HG03571 (cell line): Measurements from ENCODE around the gene CCDC73.
"Not testable (repeated sequence)": the region's sequence is repeated elsewhere in the genome, so short reads cannot be mapped to it uniquely, and the experiment has no call there.

ENCODE experiments used
- ATAC-seq: cut with Tn5 transposase; IDR thresholded peaks from one replicate; pipeline ENCODE4 v1.9.1; 2021; ENCODE audit not compliant: unreplicated experiment

The CCDC73 gene

DNA sequence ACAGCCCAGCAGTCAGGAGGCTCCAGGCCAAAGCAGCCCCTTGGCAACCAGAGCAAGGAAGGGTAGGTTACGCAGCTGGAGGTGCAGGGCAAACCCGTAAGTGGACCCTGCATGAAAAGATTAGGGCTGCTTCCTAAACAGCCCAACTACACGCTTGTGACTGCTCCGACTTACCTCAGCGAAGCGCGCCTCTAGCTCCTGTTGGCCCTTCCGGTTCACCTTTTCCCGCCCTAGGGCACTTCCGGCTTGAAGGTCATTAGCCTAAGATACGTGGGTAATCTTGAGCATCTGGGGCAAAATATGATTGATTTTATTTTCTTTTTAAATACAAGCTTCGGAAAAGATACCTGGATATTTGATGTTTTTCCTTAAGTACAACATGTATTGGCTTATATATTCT is at the start of gene CCDC73:
Gene CCDC73 (minus strand): TSS at position 224 of the 400 bp plus-strand sequence. CDS start 34,419 bp downstream, outside the sequence.
- ATAC-seq: no peak

DNA sequence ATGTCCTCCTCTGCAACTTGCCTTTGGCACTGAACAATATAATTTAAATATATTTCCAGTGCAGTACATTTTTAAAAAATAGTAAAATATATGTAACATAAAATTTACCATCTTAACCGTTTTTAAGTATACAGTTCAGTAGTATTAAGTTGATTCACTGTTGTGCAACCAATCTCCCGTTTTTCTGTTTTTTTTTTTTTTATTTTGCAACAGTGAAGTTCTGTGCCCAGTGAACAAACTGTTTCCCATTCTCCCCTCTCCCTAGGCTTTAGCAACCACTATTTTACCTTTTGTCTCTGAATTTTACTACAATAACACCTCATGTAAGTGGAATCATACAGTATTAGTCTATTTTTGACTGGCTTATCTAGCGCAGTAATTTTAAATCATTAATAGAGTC is 49.1 kb upstream of the CCDC73 start:
- ATAC-seq: no peak

DNA sequence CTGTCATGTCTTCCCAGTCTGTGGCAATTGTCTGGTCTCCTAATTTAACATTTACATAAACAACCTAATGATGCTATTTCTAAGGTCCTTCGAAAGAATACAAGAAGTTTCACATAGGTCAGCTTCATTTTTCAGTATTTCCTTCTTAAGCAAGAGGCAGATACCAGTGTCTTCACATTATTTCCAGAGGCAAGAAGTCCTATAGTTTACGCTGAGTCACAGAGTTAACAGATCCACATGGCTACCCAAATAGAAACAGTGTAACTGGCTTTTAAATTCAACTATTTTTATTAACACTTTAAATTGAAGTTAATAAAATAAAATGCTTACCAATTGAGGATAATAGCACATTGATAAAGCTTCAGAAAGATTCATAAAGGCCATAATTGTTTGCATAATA is 46.1 kb upstream of the CCDC73 start:
- ATAC-seq: no peak

DNA sequence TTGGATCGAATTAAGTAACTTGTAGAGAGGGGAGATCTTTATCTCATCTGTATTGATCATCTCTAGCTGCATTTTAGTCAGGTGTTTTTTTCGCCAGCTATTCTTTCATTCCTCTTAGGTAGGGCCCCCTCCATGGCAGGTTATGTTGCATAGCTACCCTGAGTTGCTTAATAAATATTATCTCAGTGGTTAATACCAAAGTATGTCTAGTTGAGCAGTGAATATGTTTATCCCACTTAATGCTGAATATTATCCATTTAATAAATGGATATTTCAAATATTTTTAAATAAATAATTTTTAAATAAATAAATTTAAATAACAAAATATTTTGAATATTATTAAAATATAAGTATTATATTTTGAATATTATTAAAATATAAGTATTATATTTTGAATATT is 44.8 kb upstream of the CCDC73 start:
- ATAC-seq: no peak

DNA sequence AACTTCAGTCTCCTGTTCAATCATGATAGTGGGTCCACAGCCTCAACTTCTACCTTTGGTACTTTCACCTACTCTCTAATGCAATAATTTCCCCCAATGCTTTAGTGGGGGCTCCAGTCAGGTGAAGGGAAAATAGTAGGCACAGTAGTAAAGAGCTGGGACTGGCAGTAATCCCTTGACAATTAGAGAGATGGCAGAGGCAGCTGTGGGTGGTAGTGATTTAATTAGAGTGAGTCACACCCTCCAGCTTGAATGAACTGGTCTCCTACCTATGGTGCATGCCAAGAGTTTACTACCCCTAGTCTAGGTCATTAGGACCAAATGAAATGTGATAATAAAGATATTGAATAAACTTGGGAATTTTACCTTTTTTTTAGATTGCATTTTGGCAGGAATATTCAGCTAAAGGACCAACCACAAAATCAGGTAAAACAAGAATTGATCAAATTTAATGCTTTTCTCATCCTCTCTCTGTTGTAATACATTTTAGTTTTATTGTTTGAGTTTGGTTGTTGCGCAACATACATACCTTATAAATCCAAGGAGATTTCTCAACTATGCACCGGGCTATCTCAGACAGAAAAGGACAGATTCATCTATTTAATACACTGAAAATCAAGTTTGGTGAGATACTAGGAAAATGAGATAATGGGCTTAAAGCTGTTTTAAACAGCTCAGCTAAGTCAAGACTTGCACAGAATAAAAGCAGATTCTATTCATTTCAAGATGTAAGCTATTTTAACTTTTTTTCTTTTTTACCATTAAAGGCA is 44.2 kb upstream of the CCDC73 start:
- no peak for ATAC-seq

DNA sequence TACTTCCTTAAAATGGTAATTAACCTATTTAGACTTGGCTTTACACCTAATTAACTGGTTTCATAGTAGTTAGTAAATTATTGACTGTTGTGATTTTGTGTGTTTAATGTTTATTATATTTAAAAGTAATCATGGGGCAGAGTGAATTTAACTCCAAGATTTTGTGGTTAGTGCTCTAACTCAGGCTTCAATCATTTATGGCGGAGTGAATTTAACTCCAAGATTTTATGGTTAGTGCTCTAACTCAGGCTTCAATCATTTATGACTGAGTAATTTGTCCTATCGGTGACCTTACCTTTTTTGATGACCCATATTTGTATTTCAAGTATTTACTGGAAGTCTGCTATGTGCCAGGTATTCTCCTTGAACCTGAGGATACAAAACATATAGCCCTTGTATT is 42.5 kb upstream of the CCDC73 start:
- ATAC-seq: no peak

DNA sequence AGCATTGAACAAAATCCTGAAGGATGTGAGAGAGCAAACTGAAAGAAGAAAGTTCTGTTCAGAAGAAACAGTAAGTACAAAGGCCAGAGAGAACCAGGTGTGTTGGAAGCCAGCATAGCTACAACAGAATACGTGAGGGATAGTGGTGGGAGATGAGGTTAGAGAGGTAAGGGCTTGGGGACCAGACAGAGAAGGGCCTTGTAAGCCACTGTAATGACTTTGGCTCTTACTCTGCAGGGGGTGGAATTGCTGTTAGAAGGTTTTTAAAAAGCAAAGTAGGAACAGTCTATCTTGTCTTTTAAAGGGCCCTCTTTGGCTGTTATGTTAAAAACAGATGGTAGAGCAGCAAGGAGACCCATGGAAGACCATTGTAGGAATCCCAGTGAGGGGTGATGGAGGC is 39.5 kb upstream of the CCDC73 start:
- no peak for ATAC-seq

DNA sequence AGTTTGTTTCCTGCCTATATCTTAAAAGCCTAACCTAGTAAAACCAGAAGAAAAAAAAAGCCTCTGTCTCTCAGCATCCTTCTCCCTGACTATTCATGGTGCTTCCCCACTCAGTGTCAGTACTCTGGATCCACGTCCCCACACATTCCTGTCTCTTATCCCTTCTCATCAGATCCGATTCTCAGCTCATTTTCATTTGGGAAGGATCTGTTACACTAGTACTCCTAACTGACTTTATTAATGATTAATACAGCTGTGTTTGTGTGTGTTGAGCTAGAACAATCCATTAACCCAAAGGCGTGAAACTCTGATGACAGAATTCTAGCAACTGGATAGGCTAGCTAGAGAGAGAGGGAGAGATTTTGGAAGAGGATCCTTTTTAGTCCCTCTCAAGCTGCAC is 36.8 kb upstream of the CCDC73 start:
- no peak for ATAC-seq

DNA sequence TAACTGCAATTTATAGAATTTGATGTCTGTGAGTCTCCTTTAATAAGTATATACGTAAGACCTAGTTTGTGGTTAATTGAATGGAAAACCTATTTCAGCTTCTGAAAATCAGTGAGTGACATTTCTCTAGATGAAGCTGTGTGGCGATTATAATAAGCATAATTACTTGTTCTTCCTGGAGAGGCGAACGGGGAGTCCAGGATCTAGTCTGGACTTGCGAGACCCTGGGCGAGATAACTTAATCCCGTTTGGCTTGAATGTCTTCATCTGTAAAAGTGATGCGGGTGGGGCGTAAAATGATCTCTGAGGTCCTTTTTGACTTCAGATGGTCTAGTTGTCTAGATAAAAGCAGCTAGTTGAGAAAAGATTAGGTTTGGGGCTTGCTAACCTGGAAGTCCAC is 36.3 kb upstream of the CCDC73 start:
- no peak for ATAC-seq

DNA sequence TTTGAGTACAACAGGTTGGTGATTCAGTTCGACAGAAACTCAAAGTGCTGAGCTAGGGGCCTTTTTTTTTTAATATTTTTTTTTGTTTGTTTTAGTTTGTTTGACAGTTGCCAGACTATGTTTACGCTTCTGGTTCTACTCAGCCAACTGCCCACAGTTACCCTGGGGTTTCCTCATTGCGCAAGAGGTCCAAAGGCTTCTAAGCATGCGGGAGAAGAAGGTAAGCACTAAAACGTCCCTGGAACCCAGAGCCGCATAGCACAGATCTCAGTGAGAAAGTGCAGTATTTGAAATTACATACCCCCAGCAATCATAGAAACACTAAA is 35.9 kb upstream of the CCDC73 start:
- ATAC-seq: peak; percentile 1

DNA sequence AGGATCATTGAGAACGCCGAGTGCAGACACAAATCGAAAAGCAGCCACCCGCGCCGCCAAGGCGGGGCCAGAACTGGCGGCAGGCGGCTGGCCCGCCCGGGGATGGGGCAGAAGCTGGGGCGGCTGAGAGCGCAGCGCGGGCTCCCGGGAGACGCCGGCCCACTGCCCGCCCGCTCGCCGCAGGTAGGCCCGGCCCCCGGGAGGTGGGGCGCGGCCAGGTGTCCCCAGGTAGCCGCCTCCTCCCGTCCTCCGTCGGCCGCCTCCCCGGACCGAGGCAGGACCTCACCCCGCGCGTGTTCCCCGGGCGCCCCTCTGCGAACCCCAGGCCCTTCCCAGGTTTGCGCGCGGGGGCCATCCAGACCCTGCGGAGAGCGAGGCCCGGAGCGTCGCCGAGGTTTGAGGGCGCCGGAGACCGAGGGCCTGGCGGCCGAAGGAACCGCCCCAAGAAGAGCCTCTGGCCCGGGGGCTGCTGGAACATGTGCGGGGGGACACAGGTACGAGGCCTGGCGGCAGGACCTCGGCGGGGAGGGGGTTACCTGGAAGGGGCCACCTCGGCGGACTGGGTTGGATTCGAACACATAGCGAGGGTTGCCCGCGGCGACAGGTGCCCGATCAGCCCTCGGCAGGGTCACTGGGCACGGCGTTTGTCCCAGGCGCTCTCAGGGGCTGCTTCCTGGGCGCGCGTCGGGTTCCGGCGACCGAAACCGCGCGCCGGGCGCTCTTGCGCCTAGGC is 35.4 kb upstream of the CCDC73 start, which contains the start of gene PRRG4:
Gene PRRG4 (plus strand): TSS at position 248 of the 733 bp plus-strand sequence. CDS start 603 bp downstream, outside the sequence.
- peak; percentile 78 for ATAC-seq

DNA sequence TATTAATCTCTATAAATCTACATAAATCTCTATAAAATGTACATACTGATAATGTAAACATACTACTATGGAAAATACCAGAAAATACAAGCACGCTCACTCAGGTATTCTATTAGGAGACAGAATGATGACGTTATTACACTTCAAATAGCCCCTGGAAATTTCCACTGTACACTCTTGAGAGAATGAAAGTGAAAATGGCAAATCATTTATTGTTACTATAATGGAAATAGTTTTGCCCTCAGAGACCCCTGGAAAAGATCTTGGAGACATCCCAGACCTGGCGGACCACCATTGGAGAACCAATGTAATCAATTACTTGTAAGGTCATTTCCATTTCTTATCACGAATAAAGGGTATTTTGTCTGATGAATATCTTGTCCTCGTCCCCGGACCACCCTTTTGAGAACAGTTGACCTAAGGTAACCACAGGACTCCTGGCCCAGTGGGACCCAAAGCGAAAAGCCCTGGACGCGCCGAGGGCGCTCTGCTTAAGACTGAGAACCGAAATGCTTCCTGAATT is 34.8 kb upstream of the CCDC73 start:
- peak; percentile 39 for ATAC-seq

DNA sequence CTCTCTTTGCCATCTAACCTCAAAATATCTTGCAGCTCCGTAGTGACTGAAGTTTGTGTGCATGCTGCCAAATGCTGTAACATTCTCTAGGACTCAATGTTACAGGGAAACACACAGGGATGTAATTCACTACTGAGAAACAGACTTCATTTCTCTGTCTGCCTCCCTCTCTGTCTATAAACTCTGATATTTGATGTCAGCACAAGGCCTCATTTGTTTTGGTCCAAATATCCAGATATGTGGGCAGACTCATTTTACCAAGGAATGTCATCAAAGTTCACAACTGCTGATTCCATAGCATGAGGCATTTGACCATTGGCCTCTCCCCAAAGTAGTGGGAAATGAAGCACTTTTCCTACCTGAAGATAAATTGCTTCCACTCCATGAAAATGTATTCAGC is 32.8 kb upstream of the CCDC73 start:
- ATAC-seq: no peak

DNA sequence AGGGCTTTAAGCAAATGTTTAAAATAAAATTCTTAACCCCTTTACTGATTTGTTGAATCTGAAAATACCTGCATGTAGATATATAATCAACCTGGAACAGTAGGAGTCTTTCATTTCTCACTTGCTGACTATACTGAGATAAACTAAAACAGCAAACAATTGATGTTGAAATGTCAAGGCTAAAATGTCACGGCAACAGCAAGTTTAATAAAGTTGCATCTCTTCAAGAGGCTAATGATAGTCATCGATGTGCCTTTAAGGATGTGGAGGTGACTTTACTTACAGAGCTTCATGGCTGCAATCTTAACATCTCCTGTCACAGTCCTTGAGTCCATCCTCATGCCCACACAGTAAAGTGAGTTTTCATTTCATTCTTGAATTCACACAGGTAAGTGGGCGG is 31.7 kb upstream of the CCDC73 start:
- ATAC-seq: no peak

DNA sequence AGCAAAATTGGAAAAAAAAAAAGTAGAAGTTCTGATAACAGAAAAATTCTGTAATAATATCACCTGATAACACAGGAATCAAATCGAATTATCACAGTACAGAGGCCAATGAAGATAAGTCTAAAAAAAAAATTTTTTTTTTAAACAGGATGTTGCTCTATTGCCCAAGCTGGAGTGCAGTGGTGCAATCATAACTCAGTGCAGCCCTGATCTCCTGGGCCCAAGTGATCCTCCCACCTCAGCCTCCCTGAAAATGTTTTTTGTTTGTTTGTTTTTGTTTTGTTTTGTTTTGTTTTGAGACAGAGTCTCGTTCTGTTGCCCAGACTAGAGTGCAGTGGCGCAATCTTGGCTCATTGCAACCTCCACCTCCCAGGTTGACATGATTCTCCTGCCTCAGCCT is 29.2 kb upstream of the CCDC73 start:
- not testable (repeated sequence) for ATAC-seq

DNA sequence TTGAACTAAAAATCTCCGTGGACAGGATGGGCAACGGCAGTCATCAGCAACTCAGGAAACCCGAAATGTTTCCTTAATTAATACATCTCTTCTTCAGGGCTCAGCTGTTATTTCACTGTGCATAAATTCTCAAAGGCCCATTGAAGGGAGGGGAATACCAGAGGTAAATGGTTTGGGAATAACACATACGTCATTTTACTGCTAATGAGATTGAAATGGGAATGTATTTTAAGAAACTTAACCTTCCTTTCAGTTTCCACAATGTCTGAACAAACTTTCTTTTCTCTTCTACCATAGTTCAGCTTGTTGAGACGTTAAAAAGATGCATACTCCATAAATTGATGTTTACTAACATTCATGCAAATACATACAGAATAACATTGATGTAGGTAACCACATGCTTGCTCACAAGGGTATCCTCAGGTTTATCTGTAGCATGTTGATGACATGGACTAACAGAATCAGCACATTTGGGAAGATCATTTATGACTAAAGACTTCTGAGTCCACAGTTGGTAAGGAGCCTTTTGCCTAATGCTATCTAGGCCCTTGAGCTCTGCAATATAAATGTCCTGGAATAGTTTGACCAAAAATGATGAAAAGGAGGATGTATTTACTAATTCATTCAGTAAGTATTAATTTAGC is 27.6 kb upstream of the CCDC73 start:
- no peak for ATAC-seq

DNA sequence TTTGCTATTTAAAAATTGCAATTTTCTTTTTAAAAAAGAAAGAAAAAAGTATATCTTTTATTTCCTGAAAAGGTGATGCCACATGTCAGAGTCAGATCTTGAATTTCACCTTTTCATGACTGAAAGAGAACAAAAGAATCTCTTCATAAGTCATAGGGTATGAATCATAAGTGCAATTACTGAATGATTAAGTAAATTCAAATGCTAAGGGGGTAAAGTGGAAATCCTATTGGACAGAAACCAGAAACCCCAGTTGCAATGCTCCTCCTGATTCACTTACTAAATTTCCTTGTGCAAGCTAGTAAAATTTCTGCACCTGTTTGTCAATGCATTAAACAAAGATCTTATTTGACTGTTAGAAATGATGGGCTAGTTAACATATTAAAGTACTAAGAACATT is 27.1 kb upstream of the CCDC73 start:
- ATAC-seq: no peak

DNA sequence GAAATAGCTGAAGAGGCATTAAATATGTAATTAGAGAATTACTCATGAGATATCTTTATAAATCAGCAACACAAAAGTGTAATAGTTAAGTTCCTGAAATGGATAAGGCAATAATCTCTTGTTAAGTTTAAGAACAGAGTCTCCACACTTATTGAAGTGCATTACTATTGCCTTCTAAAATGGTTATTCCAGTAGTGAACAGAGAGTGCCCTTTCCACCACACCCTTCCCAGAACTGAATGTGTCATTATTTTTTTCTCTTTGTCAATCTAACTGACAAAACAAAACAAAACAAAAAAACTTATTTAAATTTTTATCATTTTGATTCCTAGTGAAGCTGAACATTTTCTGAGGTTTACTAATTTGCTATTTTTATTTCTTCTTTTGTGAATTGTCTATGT is 26.0 kb upstream of the CCDC73 start:
- no peak for ATAC-seq

DNA sequence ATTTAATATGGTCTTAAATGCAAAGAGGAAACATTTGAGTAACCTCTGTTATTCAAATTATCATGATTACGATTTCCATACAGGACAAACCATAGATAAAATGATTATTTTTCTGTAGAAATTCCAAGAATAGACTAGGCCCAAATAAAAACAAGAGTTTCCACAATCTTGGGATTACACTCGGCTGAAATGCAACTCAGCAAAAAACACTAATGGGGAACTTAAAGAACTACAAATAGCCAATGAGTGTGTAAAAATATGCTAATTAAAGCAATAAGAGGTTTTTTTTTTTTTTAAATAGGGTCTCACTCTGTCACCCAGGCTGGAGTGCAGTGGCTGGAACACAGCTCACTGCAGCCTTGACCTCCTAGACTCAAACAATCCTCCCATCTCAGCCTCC is 24.7 kb upstream of the CCDC73 start:
- no peak for ATAC-seq

DNA sequence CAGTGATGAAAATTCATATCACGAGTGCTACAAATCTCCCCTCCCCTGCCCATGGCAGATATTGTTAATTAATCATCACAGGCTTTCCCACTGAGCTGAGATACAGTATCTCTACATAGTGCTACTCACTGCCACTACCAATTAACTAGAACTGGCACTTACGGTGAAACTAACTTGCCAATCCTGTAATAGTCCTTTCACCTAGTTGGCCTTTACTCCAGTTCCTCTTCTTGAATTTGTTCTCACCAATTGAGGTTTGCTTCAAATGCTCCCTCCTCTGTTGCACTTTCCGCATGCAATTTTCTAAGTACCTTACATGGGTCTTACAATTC is 23.4 kb upstream of the CCDC73 start:
- ATAC-seq: no peak

DNA sequence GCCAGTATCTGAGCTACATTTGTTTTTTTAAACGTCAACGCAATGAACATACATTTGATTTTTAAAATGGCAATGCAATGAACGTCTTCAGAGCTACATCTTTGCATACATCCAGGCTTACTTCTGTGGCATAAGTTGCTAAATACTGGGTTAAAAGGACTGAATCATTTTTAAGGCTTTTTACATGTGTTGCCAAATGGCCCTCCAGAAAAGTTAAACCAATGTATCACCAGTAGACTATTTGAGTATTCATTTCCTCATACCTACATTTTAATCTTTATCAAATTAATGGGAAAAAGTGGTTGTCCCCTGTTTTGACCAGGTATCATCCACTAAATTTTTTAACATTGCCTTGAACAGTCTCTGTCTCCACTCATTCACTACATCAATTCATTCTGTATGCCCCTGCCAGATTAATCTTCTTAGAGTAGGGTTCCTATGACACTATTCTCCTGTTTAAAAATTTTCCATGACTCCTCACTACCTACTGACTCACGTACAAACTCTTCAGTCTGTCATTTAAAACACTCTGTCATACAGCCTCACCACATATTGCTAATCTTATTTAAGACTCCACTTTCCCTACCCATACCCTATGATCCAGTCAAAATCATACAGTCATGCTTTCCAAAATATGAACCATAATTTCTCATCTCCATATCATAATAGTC is 22.9 kb upstream of the CCDC73 start:
- ATAC-seq: no peak
